DND-41 (cell line): Measurements from ENCODE around the gene SLC5A5.
A peak's percentile ranks its signal among the peaks of the same experiment; 100 is the strongest.

Source experiments
- ATAC-seq: fragments of 200-7000 bp; cut with Tn5 transposase; 3 replicates; pipeline ENCODE4 v1.9.1; 2021; ENCODE audit warnings: low read depth; ENCODE audit not compliant: insufficient read depth
- DNase-seq: peaks from one replicate; pipeline ENCODE4 v3.0.0-alpha.2; 2020
- H2AFZ ChIP-seq: 2 replicates; pipeline ENCODE4 v1.6.0; 2012; ENCODE audit warnings: low read depth, low read length
- H3K27ac ChIP-seq: 2 replicates; pipeline ENCODE4 v1.5.1; 2012; ENCODE audit warnings: low read length, inconsistent platforms
- H3K27me3 ChIP-seq: fragments of 200-600 bp; sonication (generic); 2 replicates; pipeline ENCODE4 v1.6.0; 2012; ENCODE audit warnings: low read length, mild to moderate bottlenecking, inconsistent platforms; ENCODE audit not compliant: insufficient read depth, poor library complexity
- H3K36me3 ChIP-seq: 2 replicates; pipeline ENCODE4 v1.5.1; 2012; ENCODE audit warnings: low read length, inconsistent platforms; ENCODE audit not compliant: insufficient read depth
- H3K4me1 ChIP-seq: 2 replicates; pipeline ENCODE4 v1.5.1; 2012; ENCODE audit warnings: mild to moderate bottlenecking, low read length; ENCODE audit not compliant: insufficient read depth
- H3K4me2 ChIP-seq: 2 replicates; pipeline ENCODE4 v1.6.0; 2012; ENCODE audit warnings: mild to moderate bottlenecking, moderate library complexity, low read length, inconsistent platforms; ENCODE audit not compliant: insufficient read depth
- H3K4me3 ChIP-seq, 2 experiments: fragments of 200-600 bp in 1 of 2; shearing (Covaris generic) in 1 of 2; 2 replicates each; pipeline ENCODE4 v1.5.1; 2012 to 2016; ENCODE audit warnings: inconsistent platforms in 2 of 2, low read length in 2 of 2, mild to moderate bottlenecking in 2 of 2, low read depth in 1 of 2, moderate library complexity in 1 of 2
- H3K79me2 ChIP-seq: 2 replicates; pipeline ENCODE4 v1.6.0; 2012; ENCODE audit warnings: low read length, inconsistent platforms; ENCODE audit not compliant: insufficient read depth
- H3K9ac ChIP-seq: 2 replicates; pipeline ENCODE4 v1.6.0; 2012; ENCODE audit warnings: low read depth, mild to moderate bottlenecking, inconsistent platforms, low read length, moderate library complexity
- H3K9me3 ChIP-seq: 2 replicates; pipeline ENCODE4 v1.5.1; 2012; ENCODE audit warnings: low read length, moderate library complexity, mild to moderate bottlenecking, inconsistent platforms; ENCODE audit not compliant: insufficient read depth, severe bottlenecking
- H4K20me1 ChIP-seq: 2 replicates; pipeline ENCODE4 v1.6.0; 2012; ENCODE audit warnings: low read length; ENCODE audit not compliant: insufficient read depth
- CTCF ChIP-seq: IDR thresholded peaks from 2 replicates; pipeline ENCODE4 v1.5.1; 2012; ENCODE audit warnings: borderline replicate concordance, low read length, moderate library complexity, mild to moderate bottlenecking; ENCODE audit not compliant: poor library complexity, severe bottlenecking; ENCODE audit errors: extremely low read depth
- EZH2 ChIP-seq: IDR thresholded peaks from 3 replicates; pipeline ENCODE4 v1.6.1; 2012; ENCODE audit warnings: borderline replicate concordance, low read depth, mild to moderate bottlenecking, moderate library complexity, low read length, inconsistent platforms; ENCODE audit not compliant: severe bottlenecking

SLC5A5 gene

GRCh38 chr19:17872251-17873001, 681 bp downstream of the SLC5A5 start:
- Histone ChIP-seq H3K4me3 (no peak overlapping the region), H3K4me2 (no peak overlapping the region), H2AFZ (no peak overlapping the region), H4K20me1 (no peaks in the 10 kb centered on the region), H3K9me3 (no peaks in the 10 kb centered on the region), H3K36me3 (no peaks in the 10 kb centered on the region), H3K27ac (no peak overlapping the region), H3K9ac (no peak overlapping the region), H3K4me1 (no peaks in the 10 kb centered on the region), H3K79me2 (no peaks in the 10 kb centered on the region), H3K27me3 (no peaks in the 10 kb centered on the region)
- ATAC-seq (peak; percentile 23; the same call in 1 of the 3 replicates), DNase-seq (no peak)
- no peak for TF ChIP-seq CTCF
- TF ChIP-seq EZH2, result no peak

GRCh38 chr19:17873786-17874757, 2.3 kb downstream of the SLC5A5 start:
- no peaks in the 10 kb centered on the region for H3K79me2 ChIP-seq
- peak; percentile 44; the same call in 1 of the 3 replicates for ATAC-seq
- no peak overlapping the region for H3K4me3 ChIP-seq
- no peak for DNase-seq
- no peak for TF ChIP-seq CTCF
- TF ChIP-seq EZH2, result no peak
- H3K9ac ChIP-seq, result no peak overlapping the region
- H3K4me2 ChIP-seq, result no peak overlapping the region
- no peaks in the 10 kb centered on the region for H3K36me3 ChIP-seq
- H4K20me1 ChIP-seq, result no peaks in the 10 kb centered on the region
- no peaks in the 10 kb centered on the region for H3K9me3 ChIP-seq
- no peaks in the 10 kb centered on the region for H3K27me3 ChIP-seq
- no peak overlapping the region for H2AFZ ChIP-seq
- H3K27ac ChIP-seq, result no peak overlapping the region
- H3K4me1 ChIP-seq, result no peaks in the 10 kb centered on the region

GRCh38 chr19:17874758-17875135, 3.0 kb downstream of the SLC5A5 start:
- ATAC-seq (no peak), DNase-seq (no peak)
- Histone ChIP-seq H3K4me2 (no peak overlapping the region), H2AFZ (no peak overlapping the region), H3K79me2 (no peaks in the 10 kb centered on the region), H3K27ac (no peak overlapping the region), H3K4me3 (no peak overlapping the region), H3K4me1 (no peaks in the 10 kb centered on the region), H3K27me3 (no peaks in the 10 kb centered on the region), H3K9ac (no peak overlapping the region), H3K36me3 (no peaks in the 10 kb centered on the region), H4K20me1 (no peaks in the 10 kb centered on the region), H3K9me3 (no peaks in the 10 kb centered on the region)
- TF ChIP-seq CTCF, result no peak
- no peak for TF ChIP-seq EZH2
